Suppressor macrophage treated with lipopolysaccharide for 4 hours (primary cell): ENCODE data around the gene RNF43.
"Not testable (repeated sequence)": the region's sequence is repeated elsewhere in the genome, so short reads cannot be mapped to it uniquely, and the experiment has no call there.

Experiments
- DNase-seq: peaks from one replicate; pipeline ENCODE4 v3.0.0-alpha.2; 2020

RNF43 gene

DNA sequence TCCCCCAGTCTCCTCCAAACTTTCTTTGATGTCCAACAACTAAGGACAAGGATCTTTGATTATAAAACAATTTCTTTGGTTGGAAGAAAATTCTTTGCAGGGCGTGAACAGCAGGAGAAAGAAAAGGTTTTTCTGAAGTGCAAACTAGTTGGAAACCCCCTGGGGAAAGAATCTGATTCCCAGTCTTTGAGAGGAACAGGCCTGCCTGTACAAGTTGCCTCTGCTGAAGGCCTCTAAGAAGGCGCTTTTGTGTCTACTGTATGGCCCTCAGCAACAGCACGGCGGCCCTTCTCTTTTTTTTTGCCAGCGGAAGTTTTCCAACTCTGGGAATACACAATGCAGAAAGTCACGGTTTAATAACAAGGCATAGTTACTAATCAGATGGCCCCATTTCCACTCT lies 14.0 kb downstream of the RNF43 start:
- no peak for DNase-seq

DNA sequence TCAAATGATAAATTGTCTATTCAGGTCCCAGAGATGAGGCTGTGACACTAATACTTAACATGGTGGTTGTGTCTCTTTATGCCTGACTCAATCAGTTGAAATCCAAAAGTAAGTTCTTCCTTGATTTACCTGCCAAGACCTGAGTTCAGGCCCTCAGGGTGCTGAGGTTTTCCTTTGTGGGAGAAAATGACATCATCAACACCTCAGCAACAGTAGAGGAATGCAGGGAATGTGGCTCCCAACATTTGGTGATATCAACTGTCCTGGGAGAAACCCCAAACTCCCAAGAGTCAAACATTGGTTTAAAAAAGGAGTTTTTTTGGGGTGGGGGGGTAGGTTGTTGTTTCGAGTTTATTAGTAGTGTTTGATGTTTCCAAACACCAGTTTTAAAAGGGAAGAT lies 14.7 kb downstream of the RNF43 start:
- DNase-seq: no peak

DNA sequence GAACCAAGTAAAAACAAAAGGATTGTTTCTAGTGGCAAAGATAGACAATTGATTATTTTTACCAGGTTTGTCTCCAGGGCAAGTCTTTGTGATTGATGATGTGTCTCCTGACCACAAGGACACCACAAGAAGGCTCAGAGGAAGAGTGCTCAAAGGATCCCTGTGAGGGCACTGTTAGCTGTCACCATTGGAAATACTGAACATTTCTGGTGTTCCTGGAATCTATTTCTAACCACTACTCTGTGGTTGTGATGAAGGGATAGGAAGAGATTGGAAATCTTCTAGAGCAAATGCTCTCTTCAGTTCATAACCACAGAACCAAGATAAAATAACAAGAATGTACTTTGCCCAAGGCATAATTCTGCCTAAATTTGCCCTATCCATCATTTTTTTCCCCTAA lies 15.3 kb downstream of the RNF43 start:
- no peak for DNase-seq

- no peak for DNase-seq
Measured at GRCh38 chr17:58401287-58401686, 16.0 kb downstream of the RNF43 start.

DNA sequence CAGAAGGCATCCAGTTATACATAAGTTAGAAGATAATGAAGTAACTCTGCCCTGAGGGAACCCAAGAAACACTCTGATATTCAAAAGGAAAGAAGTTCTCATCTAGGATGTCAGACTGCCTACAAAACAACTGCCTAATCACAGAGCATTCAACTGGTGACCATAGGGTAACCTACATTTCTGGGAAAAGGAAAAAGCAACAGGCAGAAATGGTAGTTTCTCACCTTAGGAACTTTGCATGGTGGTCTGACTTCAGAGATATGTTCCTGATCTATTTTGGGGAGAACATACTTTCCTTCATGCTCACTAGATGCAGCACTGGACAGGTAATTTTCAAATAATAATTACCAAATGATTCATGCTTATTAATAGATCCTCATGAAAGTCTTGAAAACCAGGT lies 16.5 kb downstream of the RNF43 start:
- DNase-seq: no peak

- DNase-seq: no peak
Measured at GRCh38 chr17:58399974-58400373, 17.4 kb downstream of the RNF43 start.

DNA sequence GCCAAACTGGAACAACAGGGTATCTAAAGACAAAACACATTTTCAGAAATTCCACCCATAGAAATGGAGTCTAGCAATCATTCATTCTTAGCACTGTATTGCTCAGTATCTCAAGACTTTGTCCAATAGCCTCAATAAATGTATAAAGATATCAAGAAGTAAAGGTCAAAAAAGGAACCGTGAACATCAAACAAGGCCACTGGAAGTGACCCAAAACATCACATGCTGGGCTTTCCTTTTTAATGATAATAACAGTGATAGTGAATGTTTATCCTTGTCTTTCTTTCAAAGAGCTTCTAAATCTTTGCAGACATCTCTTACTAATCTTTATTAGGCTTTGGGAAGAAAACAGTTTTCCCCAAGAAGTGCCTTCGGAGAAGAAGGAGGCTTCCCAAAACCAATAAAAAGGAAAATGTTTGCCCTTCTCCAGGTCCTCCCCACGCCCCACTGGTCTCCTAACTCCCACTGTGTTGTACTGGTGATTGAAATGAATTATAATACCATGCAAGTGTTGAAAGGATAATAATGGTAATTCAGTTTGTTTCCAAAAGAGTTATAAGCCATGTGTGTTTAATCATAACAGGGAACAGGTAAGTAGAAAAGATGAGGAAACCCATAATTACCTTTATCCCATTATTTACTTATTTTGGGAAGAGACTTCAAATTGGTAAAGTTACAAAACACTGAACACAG lies 18.6 kb downstream of the RNF43 start:
- DNase-seq: no peak

GRCh38 chr17:58397421-58397820 lies 19.9 kb downstream of the RNF43 start:
- not testable (repeated sequence) for DNase-seq

GRCh38 chr17:58396173-58396572 lies 21.2 kb downstream of the RNF43 start:
- no peak for DNase-seq

- no peak for DNase-seq
Measured at GRCh38 chr17:58394534-58395223, 22.7 kb downstream of the RNF43 start.

DNA sequence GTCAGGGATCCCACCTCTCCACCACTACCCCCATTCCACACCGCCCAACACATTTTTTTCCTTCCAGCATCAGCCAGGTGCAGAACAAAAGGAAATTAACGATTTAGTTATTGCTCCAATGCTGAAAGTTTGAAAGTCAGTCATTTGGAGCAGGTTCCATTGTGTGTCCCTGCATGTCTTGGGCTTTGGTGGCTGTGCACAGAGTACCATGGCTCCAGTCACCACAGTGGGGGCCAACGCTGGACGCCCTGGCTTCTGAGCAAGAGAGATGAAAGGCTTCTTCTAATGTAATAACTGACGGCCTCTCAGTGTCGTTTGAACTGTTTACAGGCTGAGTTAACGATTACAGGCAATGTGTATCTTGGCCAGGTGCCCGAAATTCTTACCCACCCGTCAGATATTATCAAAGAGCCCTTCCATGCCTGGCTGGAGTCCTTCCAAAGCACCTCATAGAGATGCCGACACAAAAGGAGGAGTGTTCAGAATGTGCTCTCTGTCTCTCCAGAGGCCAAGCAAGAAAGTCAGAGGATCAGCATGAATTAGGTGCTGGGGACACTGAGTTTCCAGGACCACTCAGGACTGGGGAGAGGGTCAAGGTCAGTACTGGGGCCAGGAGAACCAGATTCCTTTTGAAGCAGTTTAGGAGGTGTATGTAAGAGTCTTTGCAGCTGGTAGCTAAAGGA lies 25.9 kb downstream of the RNF43 start:
- no peak for DNase-seq

DNA sequence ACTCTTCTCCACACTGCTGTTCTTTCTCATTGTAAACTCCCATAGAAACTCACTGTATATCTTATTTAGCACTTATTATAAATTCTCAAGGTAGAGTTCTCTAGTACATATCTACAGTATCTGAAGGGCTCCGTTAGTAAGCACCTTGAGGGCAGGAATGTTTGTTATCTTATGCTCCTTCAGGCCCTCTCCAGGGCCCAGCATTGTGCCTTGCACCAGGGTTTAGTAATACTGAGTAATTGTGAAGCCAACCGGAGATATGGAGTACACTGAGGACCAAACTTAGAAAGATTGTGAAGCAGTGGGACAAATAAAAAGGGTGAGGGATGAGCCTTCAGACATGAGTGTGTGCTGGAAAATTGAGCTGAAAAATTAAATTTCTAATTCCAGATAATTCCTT lies 26.4 kb downstream of the RNF43 start:
- no peak for DNase-seq

- no peak for DNase-seq
Measured at GRCh38 chr17:58388302-58389190, 28.8 kb downstream of the RNF43 start.

GRCh38 chr17:58387834-58388233 lies 29.5 kb downstream of the RNF43 start:
- DNase-seq: no peak

DNA sequence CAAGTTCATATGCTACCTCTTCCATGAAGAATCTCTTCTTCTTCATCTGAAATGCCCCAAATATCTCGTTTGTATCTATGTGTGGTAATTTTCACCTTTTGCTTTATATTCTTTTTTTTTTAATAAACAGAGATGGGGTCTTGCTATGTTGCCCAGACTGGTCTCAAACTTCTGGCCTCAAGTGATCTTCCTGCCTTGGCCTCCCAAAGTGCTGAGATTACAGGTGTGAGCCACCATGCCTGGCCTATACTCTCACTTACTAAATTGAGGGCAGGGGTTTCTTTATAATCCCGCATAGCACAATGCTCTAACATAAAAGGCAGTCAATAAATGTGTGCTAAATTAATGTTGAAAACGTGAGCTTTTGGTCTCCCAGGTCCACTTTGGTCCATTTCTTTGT lies 30.6 kb downstream of the RNF43 start:
- no peak for DNase-seq

GRCh38 chr17:58385359-58385899 lies 31.9 kb downstream of the RNF43 start:
- no peak for DNase-seq

DNA sequence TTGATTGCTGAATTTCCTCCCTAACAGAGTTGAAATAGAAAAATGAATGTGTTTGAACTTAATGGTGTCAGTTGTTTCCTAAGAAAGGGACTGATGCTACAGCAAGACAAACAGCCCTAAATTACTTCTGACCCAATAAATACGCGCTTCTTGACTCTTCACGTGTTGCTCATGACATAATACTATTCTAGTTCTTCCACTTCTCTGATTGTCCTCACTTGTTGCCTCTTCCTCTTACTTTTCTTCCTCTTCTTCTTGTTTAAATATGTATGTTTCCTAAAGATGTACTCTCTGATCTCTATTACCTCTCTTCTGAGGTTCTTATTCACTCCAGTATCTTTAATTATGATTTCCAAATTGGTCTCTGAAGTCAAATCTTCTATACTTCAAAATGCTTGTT lies 32.4 kb downstream of the RNF43 start:
- peak; percentile 50 for DNase-seq

DNA sequence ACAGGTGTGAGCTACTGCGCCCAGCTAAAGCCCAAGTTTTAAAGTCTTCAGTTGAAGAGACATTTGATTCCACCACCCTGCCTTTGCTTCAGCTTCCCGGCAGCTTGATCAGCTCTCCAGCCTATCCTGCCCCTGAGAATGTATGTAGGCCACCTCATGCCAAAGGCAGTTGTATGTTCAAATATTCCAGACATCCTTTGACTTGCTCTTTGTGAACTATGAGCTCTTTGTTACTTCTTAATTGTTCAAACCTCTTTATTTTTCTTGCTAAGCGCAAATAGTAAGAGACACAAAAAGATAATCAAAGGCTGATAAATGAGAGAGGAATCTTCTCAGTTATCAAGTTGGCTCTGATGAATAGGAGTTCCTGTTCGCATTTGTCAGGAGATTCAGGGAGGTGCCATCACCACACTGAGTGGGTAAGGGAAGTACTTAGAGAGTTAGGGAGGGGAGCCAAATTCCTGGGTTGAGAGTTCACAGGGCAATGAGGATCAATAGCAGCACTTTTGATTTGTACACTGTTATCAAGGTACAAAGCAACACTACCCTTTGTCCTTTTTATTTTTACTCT lies 33.4 kb downstream of the RNF43 start:
- DNase-seq: peak; percentile 19

- DNase-seq: no peak
Measured at GRCh38 chr17:58382872-58383242, 34.5 kb downstream of the RNF43 start.

GRCh38 chr17:58382108-58382871 lies 35.0 kb downstream of the RNF43 start:
- peak; percentile 63 for DNase-seq

DNA sequence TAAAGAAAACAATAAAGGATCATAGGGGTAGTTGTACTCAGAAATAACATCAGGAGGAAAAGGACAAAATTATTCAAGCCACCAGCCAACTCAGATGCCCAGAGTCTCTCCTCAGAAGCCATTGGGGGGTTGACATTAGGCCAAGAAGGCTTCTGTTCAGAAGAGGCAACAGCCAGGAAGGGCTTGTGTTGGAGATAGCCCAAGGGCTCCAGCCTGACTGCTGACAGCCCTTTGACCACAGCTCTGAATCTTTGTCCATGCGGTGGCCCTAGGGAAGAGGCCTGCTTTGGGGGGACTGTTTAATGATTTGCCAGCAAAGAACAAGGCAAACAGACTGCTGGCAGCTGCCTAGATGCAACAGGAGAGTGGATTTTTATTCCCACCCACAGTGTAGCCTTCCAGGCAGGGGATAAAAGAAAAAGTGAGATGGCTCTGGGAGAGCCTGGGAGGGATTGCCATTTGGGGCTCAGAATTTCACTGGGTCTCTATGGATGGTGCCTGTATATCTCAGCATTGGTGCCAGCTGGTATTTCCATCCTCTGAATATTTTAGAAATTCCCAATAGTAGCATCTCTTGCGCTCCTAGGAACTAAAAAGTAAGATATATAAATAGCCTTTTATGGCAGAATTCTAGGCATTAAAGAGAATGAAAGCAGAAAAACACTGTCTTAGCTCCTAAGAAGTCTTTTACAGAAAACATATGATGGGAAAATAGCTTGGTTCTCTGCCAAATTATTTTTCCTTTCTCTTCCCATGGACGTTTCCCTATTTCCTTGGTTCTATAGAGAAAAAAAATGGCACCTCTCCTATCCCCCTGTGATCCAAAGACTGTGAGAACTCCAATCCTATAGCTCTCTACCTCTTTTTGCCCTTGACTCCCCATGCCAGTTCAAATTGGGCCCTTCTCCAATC lies 36.0 kb downstream of the RNF43 start:
- no peak for DNase-seq
